ENCODE data around the gene RHD.
A peak's percentile ranks its signal among the peaks of the same experiment; 100 is the strongest.
"Not testable (repeated sequence)": the region's sequence is repeated elsewhere in the genome, so short reads cannot be mapped to it uniquely, and the experiment has no call there.

The RHD gene

DNA sequence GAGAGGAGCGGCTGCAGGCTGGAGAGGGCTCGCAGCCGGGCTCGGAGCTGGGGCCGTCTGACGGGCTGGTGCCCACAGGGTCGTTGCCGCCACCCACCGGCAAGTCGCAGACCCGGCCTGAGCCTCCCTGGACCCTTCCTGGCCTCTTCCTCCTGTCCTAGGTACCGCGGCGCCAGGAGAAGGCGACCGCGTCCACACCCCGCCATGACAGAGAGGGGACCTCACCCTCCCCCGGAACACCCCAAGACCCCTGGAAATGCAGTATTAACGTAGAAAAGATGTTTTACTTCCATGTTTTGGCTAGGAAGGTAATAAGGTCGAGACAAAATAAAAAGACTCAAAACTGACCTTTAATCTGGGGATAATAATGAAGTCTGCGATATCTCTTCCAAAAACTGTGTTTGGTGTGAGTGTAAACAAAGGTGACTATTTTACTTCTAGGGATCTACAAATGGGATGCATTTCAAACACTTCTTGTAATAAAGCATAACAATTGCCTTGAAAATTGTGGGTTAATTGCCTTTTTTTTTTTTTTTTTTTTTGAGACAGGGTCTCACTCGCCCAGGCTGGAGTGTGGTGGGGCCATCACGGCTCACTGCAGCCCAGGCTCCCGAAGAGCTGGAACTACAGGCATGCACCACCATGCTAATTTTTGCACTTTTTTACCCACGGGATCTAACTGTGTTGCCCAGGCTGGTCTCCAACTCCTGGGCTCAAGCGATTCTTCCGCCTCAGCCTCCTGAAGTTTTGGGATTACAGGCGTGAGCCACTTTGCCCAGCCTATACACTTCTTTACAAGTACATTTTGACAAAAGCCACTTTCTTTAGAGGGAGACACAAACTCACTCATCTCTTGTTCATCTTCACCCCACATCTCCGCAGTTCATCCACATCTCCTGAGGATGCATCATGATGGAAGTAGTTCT is 24.2 kb upstream of the RHD start:
- peak overlapping the region; percentile 90 for H3K4me3 ChIP-seq (ENCODE audit: low read depth, low read length)
- TF ChIP-seq, protein P1, sequence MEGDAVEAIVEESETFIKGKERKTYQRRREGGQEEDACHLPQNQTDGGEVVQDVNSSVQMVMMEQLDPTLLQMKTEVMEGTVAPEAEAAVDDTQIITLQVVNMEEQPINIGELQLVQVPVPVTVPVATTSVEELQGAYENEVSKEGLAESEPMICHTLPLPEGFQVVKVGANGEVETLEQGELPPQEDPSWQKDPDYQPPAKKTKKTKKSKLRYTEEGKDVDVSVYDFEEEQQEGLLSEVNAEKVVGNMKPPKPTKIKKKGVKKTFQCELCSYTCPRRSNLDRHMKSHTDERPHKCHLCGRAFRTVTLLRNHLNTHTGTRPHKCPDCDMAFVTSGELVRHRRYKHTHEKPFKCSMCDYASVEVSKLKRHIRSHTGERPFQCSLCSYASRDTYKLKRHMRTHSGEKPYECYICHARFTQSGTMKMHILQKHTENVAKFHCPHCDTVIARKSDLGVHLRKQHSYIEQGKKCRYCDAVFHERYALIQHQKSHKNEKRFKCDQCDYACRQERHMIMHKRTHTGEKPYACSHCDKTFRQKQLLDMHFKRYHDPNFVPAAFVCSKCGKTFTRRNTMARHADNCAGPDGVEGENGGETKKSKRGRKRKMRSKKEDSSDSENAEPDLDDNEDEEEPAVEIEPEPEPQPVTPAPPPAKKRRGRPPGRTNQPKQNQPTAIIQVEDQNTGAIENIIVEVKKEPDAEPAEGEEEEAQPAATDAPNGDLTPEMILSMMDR (IDR thresholded peaks at IDR 0.05; ENCODE audit: borderline replicate concordance, insufficient read depth, low read depth, low read length) = peak; percentile 38; the same call in 1 of the 2 replicates

DNA sequence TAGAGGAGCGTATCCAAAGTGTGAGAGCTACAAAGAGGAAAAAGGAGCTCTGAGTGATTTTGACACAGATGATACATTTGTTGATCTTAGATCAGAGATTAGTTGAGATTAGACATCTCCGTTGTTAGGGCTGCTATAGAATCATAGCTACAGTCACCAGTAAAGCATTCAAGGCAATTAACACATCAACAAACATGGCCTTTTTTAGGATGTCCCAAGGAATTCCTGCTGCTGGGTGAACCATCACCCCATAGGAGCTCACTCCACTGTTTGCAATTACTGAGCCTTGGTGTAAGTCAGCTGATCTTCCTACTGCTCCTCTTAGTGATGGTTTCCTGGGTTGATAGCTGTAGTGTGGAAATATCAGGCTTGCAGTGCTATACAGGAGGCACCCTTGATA is 18.4 kb upstream of the RHD start:
- TF ChIP-seq, protein P1 (IDR thresholded peaks at IDR 0.05; ENCODE audit: borderline replicate concordance, insufficient read depth, low read depth, low read length) = no peak
- no peak overlapping the region for H3K4me3 ChIP-seq (ENCODE audit: low read depth, low read length)

DNA sequence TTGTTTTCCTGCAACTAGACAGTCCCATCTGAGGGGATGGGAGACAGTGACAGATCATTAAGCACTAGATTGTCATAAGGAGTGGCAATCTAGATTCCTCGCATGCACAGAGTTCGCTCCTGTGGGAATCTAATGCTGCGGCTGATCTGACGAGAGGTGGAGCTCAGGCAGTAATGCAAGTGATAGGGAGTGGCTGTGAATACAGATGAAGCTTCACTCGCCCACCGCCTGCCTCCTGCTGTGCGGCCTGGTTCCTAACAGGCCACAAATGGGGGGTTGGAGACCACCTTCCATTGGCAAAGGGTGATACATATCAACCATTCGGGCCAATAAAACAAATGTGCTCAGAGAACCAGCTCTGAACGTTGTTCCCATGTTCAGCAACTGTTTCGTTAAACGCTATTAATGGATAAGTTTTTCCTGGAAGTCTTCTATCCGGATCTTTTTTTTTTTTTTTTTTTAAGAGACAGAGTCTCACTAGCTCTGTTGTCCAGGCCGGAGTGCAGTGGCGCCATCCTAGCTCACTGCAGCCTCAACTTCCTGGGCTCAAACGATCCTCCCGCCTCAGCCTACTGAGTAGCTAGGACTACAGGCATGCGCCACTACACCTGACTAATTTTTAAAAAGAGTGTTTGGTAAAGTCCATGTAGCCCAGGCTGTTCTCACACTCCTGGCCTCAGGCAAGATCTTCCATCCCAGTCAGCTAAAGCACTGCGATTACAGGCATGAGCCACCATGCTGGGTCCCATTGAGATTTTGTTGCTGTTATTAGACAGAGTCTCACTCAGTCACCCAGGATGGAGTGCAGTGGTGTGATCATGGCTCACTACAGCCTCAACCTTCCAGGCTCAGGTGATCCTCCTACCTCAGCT is 16.4 kb upstream of the RHD start:
- H3K4me3 ChIP-seq (ENCODE audit: low read depth, low read length) = no peak overlapping the region
- TF ChIP-seq, protein P1 (IDR thresholded peaks at IDR 0.05; ENCODE audit: borderline replicate concordance, insufficient read depth, low read depth, low read length) = no peak

DNA sequence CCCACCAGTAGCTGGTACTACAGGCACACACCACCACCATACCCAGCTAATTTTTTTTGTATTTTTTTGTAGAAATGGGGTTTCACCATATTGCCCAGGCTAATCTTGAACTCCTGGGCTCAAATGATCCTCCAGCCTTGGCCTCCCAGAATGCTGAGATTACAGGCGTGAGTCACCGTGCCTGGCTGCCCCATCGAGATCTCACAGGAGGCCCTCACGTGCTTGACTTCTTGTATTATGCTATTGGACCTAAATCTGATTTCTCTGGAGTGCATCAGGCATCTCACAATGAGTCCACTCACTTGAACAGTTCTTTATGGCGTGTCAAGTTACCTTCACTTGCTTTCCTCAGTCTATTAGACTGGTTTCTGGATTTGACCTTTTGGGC is 15.7 kb upstream of the RHD start:
- no peak overlapping the region for H3K4me3 ChIP-seq (ENCODE audit: low read depth, low read length)
- TF ChIP-seq, protein P1 (IDR thresholded peaks at IDR 0.05; ENCODE audit: borderline replicate concordance, insufficient read depth, low read depth, low read length) = no peak

DNA sequence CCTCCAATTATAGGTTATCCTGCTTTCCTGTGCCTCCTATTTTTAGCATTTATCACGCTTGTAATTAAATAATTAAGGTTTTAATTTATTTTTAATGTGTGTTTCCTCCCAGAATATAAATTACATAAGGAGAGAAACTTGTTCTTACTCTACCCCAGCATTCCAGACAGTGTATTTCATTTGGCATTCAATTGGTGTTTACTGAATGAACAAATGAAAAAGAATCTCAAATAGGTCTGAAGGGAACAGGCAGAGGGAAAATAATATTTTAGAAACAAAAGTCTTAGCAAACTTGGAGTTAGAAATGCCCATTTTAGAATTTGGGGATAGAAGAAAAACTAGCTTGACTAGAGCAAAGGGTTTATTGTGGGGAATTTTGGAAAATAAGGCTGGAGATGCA is 15.1 kb upstream of the RHD start:
- H3K4me3 ChIP-seq (ENCODE audit: low read depth, low read length) = no peak overlapping the region
- TF ChIP-seq, protein P1 (IDR thresholded peaks at IDR 0.05; ENCODE audit: borderline replicate concordance, insufficient read depth, low read depth, low read length) = no peak

DNA sequence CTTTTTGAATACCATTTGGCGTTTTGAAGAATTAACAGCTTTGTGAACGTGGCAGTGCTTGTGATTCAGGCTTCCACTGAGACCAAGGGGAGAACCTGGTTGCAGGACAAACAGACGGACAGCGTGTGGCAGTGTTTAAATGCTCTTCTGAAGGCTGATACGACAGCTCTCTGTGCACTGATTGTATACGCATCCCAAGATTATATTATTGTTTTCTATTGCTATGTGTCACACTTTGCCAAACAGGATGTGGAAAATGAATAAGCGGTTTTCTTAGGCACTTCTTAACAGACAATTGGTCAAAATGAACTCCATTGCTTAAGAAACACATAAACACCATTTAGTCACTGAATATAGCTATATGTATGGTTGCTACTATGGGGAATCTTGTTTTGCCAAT is 12.5 kb upstream of the RHD start:
- not testable (repeated sequence) for H3K4me3 ChIP-seq (ENCODE audit: low read depth, low read length)

DNA sequence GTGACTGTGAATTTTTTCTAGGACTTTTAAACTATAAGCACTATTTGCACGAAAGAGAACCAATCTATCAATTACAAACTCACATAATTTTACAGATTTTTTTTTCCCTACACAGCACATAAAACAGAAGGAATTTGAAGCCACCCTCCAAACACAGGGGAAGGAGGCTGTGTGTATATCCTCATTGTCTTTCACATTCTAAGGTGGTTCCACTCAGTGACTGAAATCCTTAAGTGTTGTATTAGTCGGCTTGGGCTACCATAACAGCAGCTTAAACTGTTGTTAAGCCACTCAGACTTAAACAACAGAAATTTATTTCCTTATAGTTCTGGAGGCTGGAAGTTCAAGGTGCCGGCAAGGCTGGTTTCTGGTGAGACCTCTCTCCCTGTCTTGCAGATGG is 12.0 kb upstream of the RHD start:
- not testable (repeated sequence) for H3K4me3 ChIP-seq (ENCODE audit: low read depth, low read length)

DNA sequence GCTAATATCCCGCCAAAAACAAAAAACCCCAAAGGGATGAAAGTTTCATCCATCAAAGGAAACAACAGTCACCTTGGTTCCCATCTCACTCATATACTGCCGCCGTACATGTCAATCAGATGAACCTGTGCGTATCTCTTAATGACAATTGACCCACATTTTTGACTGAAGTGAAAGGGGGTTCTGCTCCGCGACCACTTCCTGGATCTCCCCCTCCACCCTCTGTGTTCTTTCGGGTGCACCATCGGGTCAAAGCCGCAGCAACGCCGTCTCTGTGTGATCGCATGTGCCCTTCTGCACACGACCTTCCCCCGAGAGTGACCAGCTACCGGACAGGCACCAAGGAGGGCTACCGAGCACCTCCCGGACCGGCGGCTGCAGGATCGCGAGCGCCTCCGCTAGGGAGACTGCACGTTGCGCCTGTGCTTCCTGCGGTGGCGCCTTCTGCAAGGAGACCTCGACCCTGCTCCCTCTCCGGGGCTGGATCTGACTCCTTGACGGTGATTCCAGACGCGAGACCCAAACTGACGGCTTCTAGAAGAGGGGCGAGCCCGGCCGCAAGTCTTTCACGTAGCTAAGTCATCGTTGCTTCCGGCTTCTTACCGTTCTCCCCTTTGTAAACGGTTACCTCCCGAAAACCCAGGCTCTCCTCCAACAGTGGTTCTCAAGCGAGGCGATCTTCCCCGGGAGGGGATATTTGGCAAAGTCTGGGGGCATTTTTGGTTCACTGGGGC is 5.6 kb upstream of the RHD start:
- peak overlapping the region; percentile 53 for H3K4me3 ChIP-seq (ENCODE audit: low read depth, low read length)

DNA sequence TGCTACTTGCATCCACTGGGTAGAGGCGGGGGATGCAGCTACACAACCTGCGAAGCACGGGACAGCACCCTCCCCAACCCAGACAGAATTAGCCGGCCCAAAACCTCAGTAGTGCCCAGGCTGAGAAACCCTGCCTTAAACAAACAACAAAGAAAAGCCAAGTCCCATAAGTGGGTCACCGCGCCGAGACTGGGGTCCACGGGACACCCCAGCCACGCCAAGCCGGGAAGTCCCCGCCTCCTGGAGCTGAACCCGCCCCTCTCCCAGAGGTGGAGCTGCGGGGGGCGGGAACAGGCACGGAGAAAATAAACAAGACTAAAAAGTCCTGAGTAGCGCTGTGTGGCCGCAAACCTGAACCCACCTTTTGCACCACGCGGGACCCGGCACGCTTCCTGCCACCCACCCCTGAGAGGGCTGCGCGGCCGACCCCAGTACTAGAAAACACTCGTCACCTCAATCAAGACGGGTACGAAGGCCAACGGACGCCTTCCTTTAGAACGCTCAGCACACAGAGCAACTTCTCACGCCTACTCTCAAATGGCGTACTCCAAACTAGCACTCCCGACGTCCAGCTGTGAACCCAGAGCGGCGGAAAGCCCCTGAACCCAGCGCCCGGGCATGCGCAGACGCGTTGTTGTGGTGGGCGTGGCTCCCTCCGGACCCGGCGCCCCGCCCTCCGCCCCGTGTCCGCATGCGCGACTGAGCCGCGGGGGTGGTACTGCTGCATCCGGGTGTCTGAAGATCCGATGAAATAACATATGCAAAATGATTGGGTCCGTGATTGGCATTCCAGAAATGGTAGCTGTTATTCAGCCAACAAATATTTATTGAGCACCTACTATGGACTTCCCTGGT is 4.8 kb upstream of the RHD start:
- H3K4me3 ChIP-seq (ENCODE audit: low read depth, low read length) = peak overlapping the region; percentile 57

DNA sequence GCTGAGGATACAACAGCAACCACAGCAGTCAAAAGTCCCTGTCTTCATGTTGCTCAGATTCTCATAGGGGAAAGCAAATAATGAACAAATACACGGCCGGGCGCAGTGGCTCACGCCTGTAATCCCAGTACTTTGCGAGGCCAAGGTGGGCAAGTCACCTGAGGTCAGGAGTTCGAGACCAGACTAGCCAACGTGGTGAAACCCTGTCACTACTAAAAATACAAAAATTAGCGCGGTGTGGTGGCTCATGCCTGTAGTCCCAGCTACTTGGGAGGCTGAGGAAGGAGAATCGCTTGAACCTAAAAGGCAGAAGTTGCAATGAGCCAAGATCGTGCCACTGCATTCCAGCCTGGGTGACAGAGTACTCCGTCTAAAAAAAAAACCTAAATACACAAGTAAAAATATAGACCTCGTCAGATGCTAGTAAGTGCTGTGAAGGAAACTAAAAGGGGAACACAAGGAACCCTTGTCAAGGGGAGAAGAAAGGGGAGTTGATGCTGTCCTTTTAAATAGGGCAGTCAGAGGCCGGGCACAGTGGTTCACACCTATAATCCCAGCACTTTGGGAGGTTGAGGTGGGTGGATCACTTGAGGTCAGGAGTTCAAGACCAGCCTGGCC is 4.1 kb upstream of the RHD start:
- peak overlapping the region; percentile 45 for H3K4me3 ChIP-seq (ENCODE audit: low read depth, low read length)

DNA sequence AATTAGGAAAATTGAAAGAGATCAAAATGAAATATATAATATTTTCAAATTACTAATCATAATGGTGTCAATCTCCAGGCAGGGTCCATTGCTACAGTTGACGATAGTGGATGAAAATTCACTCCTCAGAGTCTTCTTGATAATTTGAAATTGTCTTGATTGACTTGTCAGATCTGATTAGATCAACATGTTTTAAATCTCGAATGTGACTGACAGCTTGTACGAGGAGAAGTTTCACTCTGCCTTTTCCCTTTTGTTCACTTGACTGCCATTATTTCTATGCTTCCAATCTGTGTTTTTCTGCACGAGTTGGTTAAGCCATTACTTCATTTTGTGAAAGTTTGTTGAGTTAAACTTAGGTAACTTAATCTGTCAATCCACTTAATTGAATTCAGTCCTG is 3.3 kb downstream of the RHD start:
- not testable (repeated sequence) for H3K4me3 ChIP-seq (ENCODE audit: low read depth, low read length)

Data from GM12875 (cell line).